Measurements from ENCODE around the gene PPP1R16B. TPM values are rescaled to one million over a fixed set of nuclear protein-coding genes. Genes with fewer than 3 reads are reported as not detected.
A peak's percentile ranks its signal among the peaks of the same experiment; 100 is the strongest.

The PPP1R16B gene
- total and polyA plus RNA-seq, 10 of the 15 experiments (the other 5 are each of a cell fraction or from before 2014, with no cell fraction given) = 13.4 to 90.2 (median 66.7) TPM

GRCh38 chr20:38926142-38926933, 120.8 kb downstream of the PPP1R16B start, which contains the start of gene FAM83D (continued):
- TF ChIP-seq ZNF687 (IDR thresholded peaks at IDR 0.05) (no peak), REST (IDR thresholded peaks at IDR 0.05; ENCODE audit: low read depth, low read length) (no peak), HCFC1 (IDR thresholded peaks at IDR 0.05; ENCODE audit: low read length) (no peak; the same call in 1 of the 2 replicates), ZBTB33 (IDR thresholded peaks at IDR 0.05) (no peak), GATAD2B (conservative IDR thresholded peaks at IDR 0.05; ENCODE audit: low read depth) (peak; percentile 79; the same call in 1 of the 2 replicates), MYB (IDR thresholded peaks at IDR 0.05; ENCODE audit: borderline replicate concordance, low read depth, low read length) (no peak), EED (IDR thresholded peaks at IDR 0.05; ENCODE audit: low read depth) (no peak), ZNF207 (IDR thresholded peaks at IDR 0.05; ENCODE audit: borderline replicate concordance) (no peak; the same call in 1 of the 2 replicates), FOXK2 (IDR thresholded peaks at IDR 0.05) (peak; percentile 36), MEF2A (IDR thresholded peaks at IDR 0.05; ENCODE audit: insufficient read depth, low read depth, low read length) (no peak), MTA2 (IDR thresholded peaks at IDR 0.05; ENCODE audit: low read depth) (no peak), BCLAF1 (IDR thresholded peaks at IDR 0.05) (no peak), WRNIP1 (IDR thresholded peaks at IDR 0.05; ENCODE audit: borderline replicate concordance, low read depth, low read length) (no peak)

Measured in GM12878 (cell line).